Common myeloid progenitor, CD34-positive (primary cell): ENCODE measurements around the gene IGSF1. TPM values are rescaled to one million over a fixed set of nuclear protein-coding genes. Genes with fewer than 3 reads are reported as not detected.
A peak's percentile ranks its signal among the peaks of the same experiment; 100 is the strongest.

Experiments used
- CTCF ChIA-PET: fragments of 350-600 bp; sonication (Branson Sonifier 250); formaldehyde crosslinking; loops from one replicate; lab custom pipeline; 2021; ENCODE audit warnings: antibody characterized with exemption; lab: Charles Lee
- POLR2A ChIA-PET: fragments of 350-600 bp; sonication (Branson Sonifier 250); formaldehyde crosslinking; loops from one replicate; lab custom pipeline; 2021; ENCODE audit warnings: antibody characterized with exemption; lab: Charles Lee
- DNase-seq, 3 donors: peaks; one replicate each; pipeline versions ENCODE4 v3.0.0 to v3.0.0-alpha.2; 2013
- H3K27ac ChIP-seq, 2 experiments: 1 replicate in 1 of 2; 2 replicates in 1 of 2; pipeline ENCODE4 v1.7.0; 2013; ENCODE audit warnings: inconsistent platforms in 2 of 2, low read length in 2 of 2, mild to moderate bottlenecking in 2 of 2, low read depth in 1 of 2, moderate library complexity in 1 of 2; ENCODE audit not compliant: severe bottlenecking in 2 of 2, insufficient read depth in 1 of 2, poor library complexity in 1 of 2
- H3K27me3 ChIP-seq, 5 experiments: replicated peaks in 2 of 5; 1 replicate in 3 of 5; 2 replicates in 2 of 5; pipeline versions ENCODE4 v1.6.1 to v1.7.0; 2013; ENCODE audit warnings: low read length in 4 of 5, mild to moderate bottlenecking in 2 of 5, moderate library complexity in 2 of 5, inconsistent platforms in 1 of 5; ENCODE audit not compliant: insufficient read depth in 5 of 5, control insufficient read depth in 4 of 5
- H3K36me3 ChIP-seq, 4 experiments: 1 replicate in 2 of 4; 2 replicates in 2 of 4; pipeline versions ENCODE4 v1.6.1 to v1.7.0; 2013; ENCODE audit warnings: low read length in 3 of 4, control low read depth in 1 of 4, mild to moderate bottlenecking in 1 of 4; ENCODE audit not compliant: control insufficient read depth in 4 of 4, insufficient read depth in 4 of 4
- H3K4me1 ChIP-seq, 4 experiments: 1 replicate in 3 of 4; 2 replicates in 1 of 4; pipeline versions ENCODE4 v1.6.1 to v1.7.1; 2013; ENCODE audit warnings: low read length in 3 of 4, mild to moderate bottlenecking in 3 of 4, control low read depth in 1 of 4, inconsistent platforms in 1 of 4, moderate library complexity in 1 of 4; ENCODE audit not compliant: control insufficient read depth in 4 of 4, insufficient read depth in 4 of 4; ENCODE audit errors: control extremely low read depth in 1 of 4
- H3K4me3 ChIP-seq, 7 experiments: 1 replicate in 4 of 7; 2 replicates in 3 of 7; pipeline versions ENCODE4 v1.5.1 to v1.7.0; 2013; ENCODE audit warnings: mild to moderate bottlenecking in 7 of 7, low read length in 6 of 7, moderate library complexity in 6 of 7, inconsistent platforms in 2 of 7, low read depth in 2 of 7, control low read depth in 1 of 7; ENCODE audit not compliant: insufficient read depth in 4 of 7, control insufficient read depth in 1 of 7; ENCODE audit errors: extremely low read depth in 1 of 7
- H3K9me3 ChIP-seq, 5 experiments: 1 replicate in 4 of 5; 2 replicates in 1 of 5; pipeline versions ENCODE4 v1.6.1 to v1.7.1; 2013; ENCODE audit warnings: low read length in 4 of 5, mild to moderate bottlenecking in 2 of 5, inconsistent platforms in 1 of 5, low read depth in 1 of 5, moderate library complexity in 1 of 5; ENCODE audit not compliant: control insufficient read depth in 4 of 5, insufficient read depth in 2 of 5; ENCODE audit errors: control extremely low read depth in 1 of 5
- WGBS: methylation state at CpG from one replicate; pipeline ENCODE4 v1.1.5; 2013; ENCODE audit not compliant: insufficient coverage; 5-methylcytosine and 5-hydroxymethylcytosine counted together
- polyA plus RNA-seq: library from polyadenylated mRNA; unstranded; fragments of 120-200 nt; gene quantifications from one replicate; pipeline ENCODE4 v1.2.1, GENCODE V29; 2013

IGSF1 gene, protein sequence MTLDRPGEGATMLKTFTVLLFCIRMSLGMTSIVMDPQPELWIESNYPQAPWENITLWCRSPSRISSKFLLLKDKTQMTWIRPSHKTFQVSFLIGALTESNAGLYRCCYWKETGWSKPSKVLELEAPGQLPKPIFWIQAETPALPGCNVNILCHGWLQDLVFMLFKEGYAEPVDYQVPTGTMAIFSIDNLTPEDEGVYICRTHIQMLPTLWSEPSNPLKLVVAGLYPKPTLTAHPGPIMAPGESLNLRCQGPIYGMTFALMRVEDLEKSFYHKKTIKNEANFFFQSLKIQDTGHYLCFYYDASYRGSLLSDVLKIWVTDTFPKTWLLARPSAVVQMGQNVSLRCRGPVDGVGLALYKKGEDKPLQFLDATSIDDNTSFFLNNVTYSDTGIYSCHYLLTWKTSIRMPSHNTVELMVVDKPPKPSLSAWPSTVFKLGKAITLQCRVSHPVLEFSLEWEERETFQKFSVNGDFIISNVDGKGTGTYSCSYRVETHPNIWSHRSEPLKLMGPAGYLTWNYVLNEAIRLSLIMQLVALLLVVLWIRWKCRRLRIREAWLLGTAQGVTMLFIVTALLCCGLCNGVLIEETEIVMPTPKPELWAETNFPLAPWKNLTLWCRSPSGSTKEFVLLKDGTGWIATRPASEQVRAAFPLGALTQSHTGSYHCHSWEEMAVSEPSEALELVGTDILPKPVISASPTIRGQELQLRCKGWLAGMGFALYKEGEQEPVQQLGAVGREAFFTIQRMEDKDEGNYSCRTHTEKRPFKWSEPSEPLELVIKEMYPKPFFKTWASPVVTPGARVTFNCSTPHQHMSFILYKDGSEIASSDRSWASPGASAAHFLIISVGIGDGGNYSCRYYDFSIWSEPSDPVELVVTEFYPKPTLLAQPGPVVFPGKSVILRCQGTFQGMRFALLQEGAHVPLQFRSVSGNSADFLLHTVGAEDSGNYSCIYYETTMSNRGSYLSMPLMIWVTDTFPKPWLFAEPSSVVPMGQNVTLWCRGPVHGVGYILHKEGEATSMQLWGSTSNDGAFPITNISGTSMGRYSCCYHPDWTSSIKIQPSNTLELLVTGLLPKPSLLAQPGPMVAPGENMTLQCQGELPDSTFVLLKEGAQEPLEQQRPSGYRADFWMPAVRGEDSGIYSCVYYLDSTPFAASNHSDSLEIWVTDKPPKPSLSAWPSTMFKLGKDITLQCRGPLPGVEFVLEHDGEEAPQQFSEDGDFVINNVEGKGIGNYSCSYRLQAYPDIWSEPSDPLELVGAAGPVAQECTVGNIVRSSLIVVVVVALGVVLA (N-terminal part only)
- polyA plus RNA-seq: not detected

- Histone ChIP-seq H3K27me3 (peaks cover 0 to 19% (median 6%) of the 10 kb centered on the region in 5 experiments), H3K27ac (no peak within 1 kb of the TSS), H3K4me1 (no peaks in the 10 kb centered on the region), H3K9me3 (no peaks in the 10 kb centered on the region), H3K4me3 (peak within 1 kb of the TSS in 1 of 7 experiments; percentile 59), H3K36me3 (no peaks in the 10 kb centered on the region)
- 27% methylated on average over 19 of the region's 32 CpGs for WGBS
- CTCF ChIA-PET: no interaction called here
- POLR2A ChIA-PET: no interaction called here
- DNase-seq: peak; percentile 1 to 3 (median 3)
Measured at GRCh38 chrX:131288738-131289511, at the start of gene IGSF1. Gene IGSF1, minus strand, starts transcription at chrX:131289306. Its CDS starts 2,632 bp downstream, at chrX:131286674.

DNA sequence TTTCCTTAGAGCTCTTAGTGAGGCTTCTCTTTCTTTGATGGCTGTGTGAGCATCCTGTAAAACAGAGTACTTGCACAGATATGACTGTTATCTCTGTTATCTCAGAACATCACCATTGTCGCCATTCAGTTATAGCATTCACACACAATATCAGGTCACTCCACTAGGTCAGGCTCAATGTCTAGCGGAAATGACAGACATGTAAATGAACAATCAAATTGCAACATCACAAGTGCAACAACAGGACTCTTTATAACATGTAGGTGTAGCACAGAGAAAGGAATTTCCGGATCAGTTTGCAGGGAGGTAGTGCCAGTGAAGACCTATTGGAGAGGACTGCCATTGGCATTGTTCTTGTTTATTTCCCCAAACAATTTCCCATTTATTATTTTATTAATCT, 43.2 kb upstream of the IGSF1 start:
- H3K9me3 ChIP-seq: no peaks in the 10 kb centered on the region
- WGBS: no CpG with 5 or more reads among the region's 3 CpGs
- no peaks in the 10 kb centered on the region for H3K4me1 ChIP-seq
- no peak overlapping the region for H3K27ac ChIP-seq
- ChIA-PET CTCF (no interaction called here), POLR2A (no interaction called here)
- DNase-seq: no peak
- no peaks in the 10 kb centered on the region for H3K36me3 ChIP-seq
- no peaks in the 10 kb centered on the region for H3K27me3 ChIP-seq
- no peak overlapping the region for H3K4me3 ChIP-seq

GRCh38 chrX:131331152-131331551, 42.0 kb upstream of the IGSF1 start:
- H3K4me3 ChIP-seq: no peak overlapping the region
- 35% methylated on average over 5 of the region's 6 CpGs for WGBS
- H3K27me3 ChIP-seq: no peaks in the 10 kb centered on the region
- ChIA-PET POLR2A (no interaction called here), CTCF (no interaction called here)
- no peaks in the 10 kb centered on the region for H3K4me1 ChIP-seq
- H3K9me3 ChIP-seq: no peaks in the 10 kb centered on the region
- no peak for DNase-seq
- H3K36me3 ChIP-seq: no peaks in the 10 kb centered on the region
- no peak overlapping the region for H3K27ac ChIP-seq

- Histone ChIP-seq H3K9me3 (no peaks in the 10 kb centered on the region), H3K36me3 (no peaks in the 10 kb centered on the region), H3K27me3 (no peaks in the 10 kb centered on the region), H3K27ac (no peak overlapping the region), H3K4me3 (no peak overlapping the region), H3K4me1 (no peaks in the 10 kb centered on the region)
- ChIA-PET CTCF (no interaction called here), POLR2A (no interaction called here)
- 74% methylated on average over 2 of the region's 3 CpGs for WGBS
- no peak for DNase-seq
Measured at GRCh38 chrX:131330735-131331134, 41.6 kb upstream of the IGSF1 start.

DNA sequence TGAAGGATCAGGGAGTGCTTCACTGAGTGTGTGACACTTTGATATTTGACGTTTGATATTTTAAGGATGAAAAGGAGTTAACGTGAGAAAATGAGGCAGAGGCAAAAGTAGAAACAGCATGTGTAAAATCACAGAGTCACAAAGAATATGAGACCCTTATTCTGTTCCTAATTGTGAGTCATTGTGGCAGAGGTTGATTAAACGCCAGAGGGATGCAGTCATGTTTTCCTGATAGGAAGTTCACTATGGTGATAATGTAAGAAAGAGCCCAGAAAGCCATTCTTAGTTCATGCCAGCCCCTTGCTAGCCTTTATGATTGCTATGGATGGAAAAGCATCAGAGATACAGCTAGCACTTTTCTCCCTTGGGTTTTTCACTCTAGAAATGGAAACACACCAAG, 33.5 kb upstream of the IGSF1 start:
- POLR2A ChIA-PET: no interaction called here

DNA sequence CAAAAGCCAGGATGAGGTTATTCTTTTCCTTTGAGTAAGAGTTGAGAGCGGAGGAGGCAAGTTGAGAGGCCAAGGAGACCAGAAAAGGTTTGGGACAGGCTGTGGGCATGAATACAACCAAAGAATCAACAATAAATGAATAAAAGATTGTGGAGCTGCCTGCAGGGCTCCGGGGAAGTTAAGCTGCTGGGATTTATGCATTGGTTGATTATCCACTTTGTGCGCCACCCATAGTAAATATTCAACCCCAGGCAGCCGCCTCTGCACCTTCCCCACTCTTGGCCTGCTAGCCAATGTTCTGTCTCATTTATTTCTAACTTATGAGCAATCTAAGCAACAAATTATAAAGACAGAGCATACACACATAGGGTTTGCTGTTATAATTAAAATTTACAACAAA, 28.2 kb upstream of the IGSF1 start:
- CTCF ChIA-PET: no interaction called here
- Histone ChIP-seq H3K27me3 (peaks cover 0 to 7% (median 0%) of the 10 kb centered on the region in 5 experiments), H3K9me3 (no peaks in the 10 kb centered on the region), H3K27ac (no peak overlapping the region), H3K36me3 (no peaks in the 10 kb centered on the region), H3K4me1 (no peaks in the 10 kb centered on the region), H3K4me3 (no peak overlapping the region)
- POLR2A ChIA-PET: no interaction called here
- WGBS: 80% methylated on average over 2 of the region's 4 CpGs
- DNase-seq: no peak

More for the DNA sequence above, 33.5 kb upstream of the IGSF1 start:
- DNase-seq: no peak
- no peaks in the 10 kb centered on the region for H3K27me3 ChIP-seq
- H3K9me3 ChIP-seq: no peaks in the 10 kb centered on the region
- CTCF ChIA-PET: no interaction called here
- no peak overlapping the region for H3K27ac ChIP-seq
- no peaks in the 10 kb centered on the region for H3K36me3 ChIP-seq
- H3K4me1 ChIP-seq: no peaks in the 10 kb centered on the region
- 42% methylated on average over 3 of the region's 3 CpGs for WGBS
- no peak overlapping the region for H3K4me3 ChIP-seq
